ENCODE data around the gene OSBPL8. TPM values are rescaled to one million over a fixed set of nuclear protein-coding genes. Genes with fewer than 3 reads are reported as not detected.

Gene OSBPL8
- total RNA-seq, 1 donor from 2014 or later, result 119 TPM

- no peaks in the 10 kb centered on the region for H3K27me3 ChIP-seq (ENCODE audit: insufficient read depth, low read length)
- no peak overlapping the region for H3K4me3 ChIP-seq (ENCODE audit: insufficient read depth, low read depth, low read length)
- no peak overlapping the region for H3K27ac ChIP-seq (ENCODE audit: low read depth, low read length)
- H3K36me3 Mint-ChIP-seq (ENCODE audit: low read depth, unreplicated experiment), result peaks cover 2% of the 10 kb centered on the region
- peaks cover 35% of the 10 kb centered on the region for H4K20me1 ChIP-seq (ENCODE audit: insufficient read depth, low read length)
- no peak overlapping the region for H3K4me2 ChIP-seq (ENCODE audit: low read length)
- no peak overlapping the region for H3K27ac Mint-ChIP-seq (ENCODE audit: unreplicated experiment)
- no peak overlapping the region for H3K9ac ChIP-seq (ENCODE audit: low read length)
- no peaks in the 10 kb centered on the region for H3K9me3 Mint-ChIP-seq (ENCODE audit: unreplicated experiment)
- no peak overlapping the region for H3K4me3 Mint-ChIP-seq (ENCODE audit: unreplicated experiment)
- H3K4me1 Mint-ChIP-seq (ENCODE audit: low read depth, unreplicated experiment), result peaks cover 9% of the 10 kb centered on the region
- no peaks in the 10 kb centered on the region for H3K4me1 ChIP-seq (ENCODE audit: insufficient read depth, low read length)
- H3K36me3 ChIP-seq (ENCODE audit: insufficient read depth, low read length), result no peaks in the 10 kb centered on the region
- DNase-seq (ENCODE audit: low read depth), result no peak
- FAIRE-seq, result peak; percentile 50
- peaks cover 84% of the 10 kb centered on the region for H3K79me2 ChIP-seq (ENCODE audit: insufficient read depth, low read length)
- H2AFZ ChIP-seq (ENCODE audit: low read depth, low read length), result no peak overlapping the region
- H3K27me3 Mint-ChIP-seq (ENCODE audit: low read depth, unreplicated experiment), result no peaks in the 10 kb centered on the region
- H3K9me3 ChIP-seq (ENCODE audit: insufficient read depth, low read depth, low read length), result no peaks in the 10 kb centered on the region
- TF ChIP-seq CTCF (IDR thresholded peaks at IDR 0.05; ENCODE audit: insufficient read depth, low read depth, low read length) (no peak), EZH2 (IDR thresholded peaks at IDR 0.05; ENCODE audit: insufficient read depth, low read length) (no peak)
Measured at GRCh38 chr12:76533331-76533730, 26.2 kb downstream of the OSBPL8 start.

- Histone ChIP-seq H3K27ac (ENCODE audit: low read depth, low read length) (no peak overlapping the region), H4K20me1 (ENCODE audit: insufficient read depth, low read length) (peaks cover 38% of the 10 kb centered on the region), H3K4me2 (ENCODE audit: low read length) (no peak overlapping the region), H3K79me2 (ENCODE audit: insufficient read depth, low read length) (peaks cover 88% of the 10 kb centered on the region), H3K4me1 (ENCODE audit: insufficient read depth, low read length) (no peaks in the 10 kb centered on the region), H3K27me3 (ENCODE audit: insufficient read depth, low read length) (no peaks in the 10 kb centered on the region), H2AFZ (ENCODE audit: low read depth, low read length) (no peak overlapping the region), H3K9ac (ENCODE audit: low read length) (no peak overlapping the region), H3K9me3 (ENCODE audit: insufficient read depth, low read depth, low read length) (no peaks in the 10 kb centered on the region), H3K4me3 (ENCODE audit: insufficient read depth, low read depth, low read length) (no peak overlapping the region), H3K36me3 (ENCODE audit: insufficient read depth, low read length) (no peaks in the 10 kb centered on the region)
- Mint-ChIP-seq H3K9me3 (ENCODE audit: unreplicated experiment) (no peaks in the 10 kb centered on the region), H3K4me3 (ENCODE audit: unreplicated experiment) (no peak overlapping the region), H3K36me3 (ENCODE audit: low read depth, unreplicated experiment) (peaks cover 2% of the 10 kb centered on the region), H3K27ac (ENCODE audit: unreplicated experiment) (no peak overlapping the region), H3K27me3 (ENCODE audit: low read depth, unreplicated experiment) (no peaks in the 10 kb centered on the region), H3K4me1 (ENCODE audit: low read depth, unreplicated experiment) (peaks cover 9% of the 10 kb centered on the region)
- FAIRE-seq (no peak), DNase-seq (ENCODE audit: low read depth) (no peak)
- TF ChIP-seq CTCF (IDR thresholded peaks at IDR 0.05; ENCODE audit: insufficient read depth, low read depth, low read length) (no peak), EZH2 (IDR thresholded peaks at IDR 0.05; ENCODE audit: insufficient read depth, low read length) (no peak)
Measured at GRCh38 chr12:76532520-76532919, 27.1 kb downstream of the OSBPL8 start.

GRCh38 chr12:76531056-76531455 is 28.5 kb downstream of the OSBPL8 start:
- no peaks in the 10 kb centered on the region for H3K27me3 Mint-ChIP-seq (ENCODE audit: low read depth, unreplicated experiment)
- no peaks in the 10 kb centered on the region for H3K36me3 ChIP-seq (ENCODE audit: insufficient read depth, low read length)
- no peaks in the 10 kb centered on the region for H3K27me3 ChIP-seq (ENCODE audit: insufficient read depth, low read length)
- no peak overlapping the region for H3K27ac Mint-ChIP-seq (ENCODE audit: unreplicated experiment)
- H3K4me1 ChIP-seq (ENCODE audit: insufficient read depth, low read length), result no peaks in the 10 kb centered on the region
- no peak overlapping the region for H3K27ac ChIP-seq (ENCODE audit: low read depth, low read length)
- H3K4me2 ChIP-seq (ENCODE audit: low read length), result no peak overlapping the region
- H3K79me2 ChIP-seq (ENCODE audit: insufficient read depth, low read length), result peaks cover 82% of the 10 kb centered on the region
- DNase-seq (ENCODE audit: low read depth) (no peak), FAIRE-seq (no peak)
- no peak overlapping the region for H3K4me3 ChIP-seq (ENCODE audit: insufficient read depth, low read depth, low read length)
- TF ChIP-seq CTCF (IDR thresholded peaks at IDR 0.05; ENCODE audit: insufficient read depth, low read depth, low read length) (no peak), EZH2 (IDR thresholded peaks at IDR 0.05; ENCODE audit: insufficient read depth, low read length) (no peak)
- no peaks in the 10 kb centered on the region for H3K9me3 Mint-ChIP-seq (ENCODE audit: unreplicated experiment)
- no peak overlapping the region for H2AFZ ChIP-seq (ENCODE audit: low read depth, low read length)
- no peak overlapping the region for H3K9ac ChIP-seq (ENCODE audit: low read length)
- H4K20me1 ChIP-seq (ENCODE audit: insufficient read depth, low read length), result peaks cover 36% of the 10 kb centered on the region
- H3K4me1 Mint-ChIP-seq (ENCODE audit: low read depth, unreplicated experiment), result peaks cover 9% of the 10 kb centered on the region
- no peak overlapping the region for H3K4me3 Mint-ChIP-seq (ENCODE audit: unreplicated experiment)
- no peaks in the 10 kb centered on the region for H3K9me3 ChIP-seq (ENCODE audit: insufficient read depth, low read depth, low read length)
- H3K36me3 Mint-ChIP-seq (ENCODE audit: low read depth, unreplicated experiment), result peaks cover 2% of the 10 kb centered on the region

All from astrocyte (in vitro differentiated cells and primary cell).